Measurements from ENCODE around the gene TRAF3IP1. TPM values are rescaled to one million over a fixed set of nuclear protein-coding genes. Genes with fewer than 3 reads are reported as not detected.

Gene TRAF3IP1
- total and polyA plus RNA-seq, 2 of the 13 experiments (the other 11 are each of a cell fraction or from before 2014, with no cell fraction given): 4.1 to 12.9 TPM

DNA sequence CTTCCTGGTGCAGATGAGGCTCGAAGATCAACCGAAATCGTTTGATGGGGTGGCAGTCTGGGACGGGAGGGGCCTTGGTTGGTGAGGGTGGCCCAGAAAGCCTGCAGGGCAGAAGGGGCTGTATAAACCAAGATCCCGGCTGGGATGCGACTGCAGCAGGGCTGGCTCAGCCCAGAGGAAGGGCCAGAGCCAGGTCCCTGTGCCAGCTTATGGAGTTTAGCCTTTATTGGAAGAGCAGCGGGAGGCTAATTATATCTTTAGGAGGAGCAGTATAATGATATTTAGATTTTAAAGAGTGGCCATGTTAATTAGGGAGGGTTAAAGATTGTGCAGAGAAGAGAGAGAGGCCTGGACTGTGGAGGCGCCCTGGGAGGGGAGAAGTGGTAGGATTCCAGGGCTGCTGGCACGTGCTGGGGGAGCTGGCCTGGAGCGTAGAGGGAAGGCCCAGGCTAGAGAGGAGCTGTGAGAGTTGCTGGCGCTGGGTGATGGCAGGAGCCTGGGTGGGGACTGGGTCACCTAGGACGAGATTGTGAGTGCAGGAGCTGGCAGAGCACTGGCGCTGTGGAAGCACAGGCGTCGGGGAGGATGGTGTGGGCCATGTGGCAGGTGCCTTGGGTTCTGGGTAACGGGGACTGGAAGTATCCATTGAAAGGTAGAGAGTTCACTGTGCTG lies 25.1 kb downstream of the TRAF3IP1 start (continued):
- TF ChIP-seq, protein P1, sequence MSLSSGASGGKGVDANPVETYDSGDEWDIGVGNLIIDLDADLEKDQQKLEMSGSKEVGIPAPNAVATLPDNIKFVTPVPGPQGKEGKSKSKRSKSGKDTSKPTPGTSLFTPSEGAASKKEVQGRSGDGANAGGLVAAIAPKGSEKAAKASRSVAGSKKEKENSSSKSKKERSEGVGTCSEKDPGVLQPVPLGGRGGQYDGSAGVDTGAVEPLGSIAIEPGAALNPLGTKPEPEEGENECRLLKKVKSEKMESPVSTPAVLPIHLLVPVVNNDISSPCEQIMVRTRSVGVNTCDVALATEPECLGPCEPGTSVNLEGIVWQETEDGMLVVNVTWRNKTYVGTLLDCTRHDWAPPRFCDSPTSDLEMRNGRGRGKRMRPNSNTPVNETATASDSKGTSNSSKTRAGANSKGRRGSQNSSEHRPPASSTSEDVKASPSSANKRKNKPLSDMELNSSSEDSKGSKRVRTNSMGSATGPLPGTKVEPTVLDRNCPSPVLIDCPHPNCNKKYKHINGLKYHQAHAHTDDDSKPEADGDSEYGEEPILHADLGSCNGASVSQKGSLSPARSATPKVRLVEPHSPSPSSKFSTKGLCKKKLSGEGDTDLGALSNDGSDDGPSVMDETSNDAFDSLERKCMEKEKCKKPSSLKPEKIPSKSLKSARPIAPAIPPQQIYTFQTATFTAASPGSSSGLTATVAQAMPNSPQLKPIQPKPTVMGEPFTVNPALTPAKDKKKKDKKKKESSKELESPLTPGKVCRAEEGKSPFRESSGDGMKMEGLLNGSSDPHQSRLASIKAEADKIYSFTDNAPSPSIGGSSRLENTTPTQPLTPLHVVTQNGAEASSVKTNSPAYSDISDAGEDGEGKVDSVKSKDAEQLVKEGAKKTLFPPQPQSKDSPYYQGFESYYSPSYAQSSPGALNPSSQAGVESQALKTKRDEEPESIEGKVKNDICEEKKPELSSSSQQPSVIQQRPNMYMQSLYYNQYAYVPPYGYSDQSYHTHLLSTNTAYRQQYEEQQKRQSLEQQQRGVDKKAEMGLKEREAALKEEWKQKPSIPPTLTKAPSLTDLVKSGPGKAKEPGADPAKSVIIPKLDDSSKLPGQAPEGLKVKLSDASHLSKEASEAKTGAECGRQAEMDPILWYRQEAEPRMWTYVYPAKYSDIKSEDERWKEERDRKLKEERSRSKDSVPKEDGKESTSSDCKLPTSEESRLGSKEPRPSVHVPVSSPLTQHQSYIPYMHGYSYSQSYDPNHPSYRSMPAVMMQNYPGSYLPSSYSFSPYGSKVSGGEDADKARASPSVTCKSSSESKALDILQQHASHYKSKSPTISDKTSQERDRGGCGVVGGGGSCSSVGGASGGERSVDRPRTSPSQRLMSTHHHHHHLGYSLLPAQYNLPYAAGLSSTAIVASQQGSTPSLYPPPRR (CRISPR knock-in tag; IDR thresholded peaks at IDR 0.05; ENCODE audit: borderline replicate concordance): no peak
- TF ChIP-seq PRPF4 (IDR thresholded peaks at IDR 0.05; ENCODE audit: low read depth, low read length, poor library complexity, severe bottlenecking) (no peak), ZNF761 (CRISPR knock-in tag; conservative IDR thresholded peaks at IDR 0.05) (no peak)
- TF ChIP-seq, protein P2, sequence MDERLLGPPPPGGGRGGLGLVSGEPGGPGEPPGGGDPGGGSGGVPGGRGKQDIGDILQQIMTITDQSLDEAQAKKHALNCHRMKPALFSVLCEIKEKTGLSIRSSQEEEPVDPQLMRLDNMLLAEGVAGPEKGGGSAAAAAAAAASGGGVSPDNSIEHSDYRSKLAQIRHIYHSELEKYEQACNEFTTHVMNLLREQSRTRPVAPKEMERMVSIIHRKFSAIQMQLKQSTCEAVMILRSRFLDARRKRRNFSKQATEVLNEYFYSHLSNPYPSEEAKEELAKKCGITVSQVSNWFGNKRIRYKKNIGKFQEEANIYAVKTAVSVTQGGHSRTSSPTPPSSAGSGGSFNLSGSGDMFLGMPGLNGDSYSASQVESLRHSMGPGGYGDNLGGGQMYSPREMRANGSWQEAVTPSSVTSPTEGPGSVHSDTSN (CRISPR knock-in tag; IDR thresholded peaks at IDR 0.05): no peak

DNA sequence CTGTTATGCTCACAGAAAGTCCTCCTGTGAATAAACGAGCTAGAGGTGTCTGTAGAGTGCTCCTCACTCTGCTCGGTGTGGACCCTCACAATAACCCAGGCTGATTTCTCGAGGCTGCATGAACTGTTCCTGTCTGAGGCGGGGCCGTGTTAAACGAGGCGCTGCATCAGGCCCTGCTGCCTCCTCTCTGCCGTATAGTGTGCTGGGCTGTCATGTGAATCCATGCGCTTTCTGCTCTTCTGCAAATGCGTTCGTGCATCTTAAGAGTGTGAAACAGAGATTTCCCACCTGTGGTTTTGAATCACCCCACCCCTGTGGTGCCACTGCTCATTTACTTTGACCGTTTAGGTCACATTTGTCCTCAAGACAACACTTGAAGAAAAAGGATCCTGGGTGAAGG lies 26.2 kb downstream of the TRAF3IP1 start:
- H3K36me3 ChIP-seq (replicated peaks in 1 of 2; ENCODE audit: control insufficient read depth in 1 of 2, insufficient read depth in 2 of 2, low read length in 2 of 2): peaks cover 10 to 32% of the 10 kb centered on the region in 2 experiments
- H3K4me2 ChIP-seq (ENCODE audit: low read depth, low read length): no peak overlapping the region
- H2AFZ ChIP-seq (ENCODE audit: low read length): no peak overlapping the region
- intact Hi-C loops (cut with micrococcal nuclease; ENCODE audit: unreplicated experiment) (no loop called here), in situ Hi-C loops (cut with HindIII; ENCODE audit: extremely low pct_ligation_motif_present, low pct_unique_long_range_greater_than_20kb) (no loop called here)
- no peaks in the 10 kb centered on the region for H3K4me1 ChIP-seq (ENCODE audit: insufficient read depth, low read length)
- H3K9me3 ChIP-seq (ENCODE audit: low read length): no peaks in the 10 kb centered on the region
- FAIRE-seq (no peak), ATAC-seq (no peak), DNase-seq (ENCODE audit: low spot score) (no peak)
- ChIA-PET CTCF (ENCODE audit: low intra/inter-chr PET ratio, low total read pairs) (no interaction called here), POLR2A (no interaction called here)
- no peaks in the 10 kb centered on the region for H3K27me3 ChIP-seq (ENCODE audit: control insufficient read depth in 1 of 2, insufficient read depth in 2 of 2, low read length in 2 of 2)
- H3K4me3 ChIP-seq (replicated peaks in 1 of 3; ENCODE audit: insufficient read depth in 1 of 3, low read depth in 2 of 3, low read length in 3 of 3): no peak overlapping the region
- no peak overlapping the region for H3K27ac ChIP-seq (ENCODE audit: extremely low read length, insufficient read depth, low read length)
- BruUV-seq (replicated peaks): no TSS peak
- no peak overlapping the region for H3K9ac ChIP-seq (ENCODE audit: insufficient read depth, low read depth, low read length)
- 89% methylated on average over 12 of the region's 12 CpGs for whole genome bisulfite sequencing (ENCODE audit: low lambda C conversion rate)
- no peaks in the 10 kb centered on the region for H4K20me1 ChIP-seq (ENCODE audit: insufficient read depth, low read length)
- no peaks in the 10 kb centered on the region for H3K79me2 ChIP-seq (ENCODE audit: insufficient read depth, low read length)
- no peak for TF ChIP-seq TP53 (CRISPR knock-in tag; conservative IDR thresholded peaks at IDR 0.05)
- TF ChIP-seq, protein P3, sequence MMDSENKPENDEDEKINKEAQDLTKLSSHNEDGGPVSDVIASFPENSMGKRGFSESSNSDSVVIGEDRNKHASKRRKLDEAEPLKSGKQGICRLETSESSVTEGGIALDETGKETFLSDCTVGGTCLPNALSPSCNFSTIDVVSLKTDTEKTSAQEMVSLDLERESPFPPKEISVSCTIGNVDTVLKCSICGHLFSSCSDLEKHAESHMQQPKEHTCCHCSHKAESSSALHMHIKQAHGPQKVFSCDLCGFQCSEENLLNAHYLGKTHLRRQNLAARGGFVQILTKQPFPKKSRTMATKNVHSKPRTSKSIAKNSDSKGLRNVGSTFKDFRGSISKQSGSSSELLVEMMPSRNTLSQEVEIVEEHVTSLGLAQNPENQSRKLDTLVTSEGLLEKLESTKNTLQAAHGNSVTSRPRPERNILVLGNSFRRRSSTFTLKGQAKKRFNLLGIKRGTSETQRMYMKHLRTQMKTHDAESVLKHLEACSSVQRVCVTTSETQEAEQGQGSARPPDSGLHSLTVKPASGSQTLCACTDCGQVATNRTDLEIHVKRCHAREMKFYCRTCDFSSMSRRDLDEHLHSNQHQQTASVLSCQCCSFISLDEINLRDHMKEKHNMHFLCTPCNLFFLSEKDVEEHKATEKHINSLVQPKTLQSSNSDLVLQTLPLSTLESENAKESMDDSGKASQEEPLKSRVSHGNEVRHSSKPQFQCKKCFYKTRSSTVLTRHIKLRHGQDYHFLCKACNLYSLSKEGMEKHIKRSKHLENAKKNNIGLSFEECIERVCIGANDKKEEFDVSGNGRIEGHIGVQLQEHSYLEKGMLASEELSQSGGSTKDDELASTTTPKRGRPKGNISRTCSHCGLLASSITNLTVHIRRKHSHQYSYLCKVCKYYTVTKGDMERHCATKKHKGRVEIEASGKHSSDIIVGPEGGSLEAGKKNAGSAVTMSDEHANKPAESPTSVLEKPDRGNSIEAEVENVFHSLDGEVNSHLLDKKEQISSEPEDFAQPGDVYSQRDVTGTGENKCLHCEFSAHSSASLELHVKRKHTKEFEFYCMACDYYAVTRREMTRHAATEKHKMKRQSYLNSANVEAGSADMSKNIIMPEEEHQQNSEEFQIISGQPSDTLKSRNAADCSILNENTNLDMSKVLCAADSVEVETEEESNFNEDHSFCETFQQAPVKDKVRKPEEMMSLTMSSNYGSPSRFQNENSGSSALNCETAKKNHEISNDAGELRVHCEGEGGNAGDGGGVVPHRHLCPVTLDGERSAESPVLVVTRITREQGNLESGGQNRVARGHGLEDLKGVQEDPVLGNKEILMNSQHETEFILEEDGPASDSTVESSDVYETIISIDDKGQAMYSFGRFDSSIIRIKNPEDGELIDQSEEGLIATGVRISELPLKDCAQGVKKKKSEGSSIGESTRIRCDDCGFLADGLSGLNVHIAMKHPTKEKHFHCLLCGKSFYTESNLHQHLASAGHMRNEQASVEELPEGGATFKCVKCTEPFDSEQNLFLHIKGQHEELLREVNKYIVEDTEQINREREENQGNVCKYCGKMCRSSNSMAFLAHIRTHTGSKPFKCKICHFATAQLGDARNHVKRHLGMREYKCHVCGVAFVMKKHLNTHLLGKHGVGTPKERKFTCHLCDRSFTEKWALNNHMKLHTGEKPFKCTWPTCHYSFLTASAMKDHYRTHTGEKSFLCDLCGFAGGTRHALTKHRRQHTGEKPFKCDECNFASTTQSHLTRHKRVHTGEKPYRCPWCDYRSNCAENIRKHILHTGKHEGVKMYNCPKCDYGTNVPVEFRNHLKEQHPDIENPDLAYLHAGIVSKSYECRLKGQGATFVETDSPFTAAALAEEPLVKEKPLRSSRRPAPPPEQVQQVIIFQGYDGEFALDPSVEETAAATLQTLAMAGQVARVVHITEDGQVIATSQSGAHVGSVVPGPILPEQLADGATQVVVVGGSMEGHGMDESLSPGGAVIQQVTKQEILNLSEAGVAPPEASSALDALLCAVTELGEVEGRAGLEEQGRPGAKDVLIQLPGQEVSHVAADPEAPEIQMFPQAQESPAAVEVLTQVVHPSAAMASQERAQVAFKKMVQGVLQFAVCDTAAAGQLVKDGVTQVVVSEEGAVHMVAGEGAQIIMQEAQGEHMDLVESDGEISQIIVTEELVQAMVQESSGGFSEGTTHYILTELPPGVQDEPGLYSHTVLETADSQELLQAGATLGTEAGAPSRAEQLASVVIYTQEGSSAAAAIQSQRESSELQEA (CRISPR knock-in tag; IDR thresholded peaks at IDR 0.05; ENCODE audit: not compliant biosample characterization): no peak
